Neural crest cell (in vitro differentiated cells): ENCODE measurements around the gene MYOZ2. TPM values are rescaled to one million over a fixed set of nuclear protein-coding genes. Genes with fewer than 3 reads are reported as not detected.

ENCODE experiments used
- DNase-seq: peaks from one replicate; pipeline ENCODE4 v3.0.0; 2021; ENCODE audit warnings: low read depth, mixed read lengths, low spot score
- H3K27ac Mint-ChIP-seq: one replicate; pipeline ENCODE4 v1.8.0; 2021; ENCODE audit warnings: mild to moderate bottlenecking, mixed read lengths; ENCODE audit not compliant: unreplicated experiment
- H3K27me3 Mint-ChIP-seq: 2 replicates; pipeline ENCODE4 v1.8.0; 2021; ENCODE audit warnings: low read depth, mild to moderate bottlenecking, mixed read lengths
- H3K36me3 Mint-ChIP-seq: 2 replicates; pipeline ENCODE4 v1.8.0; 2021; ENCODE audit warnings: low read depth, mild to moderate bottlenecking, mixed read lengths
- H3K4me1 Mint-ChIP-seq: 2 replicates; pipeline ENCODE4 v1.8.0; 2021; ENCODE audit warnings: mixed read lengths
- H3K4me3 Mint-ChIP-seq: one replicate; pipeline ENCODE4 v1.8.0; 2021; ENCODE audit warnings: mild to moderate bottlenecking, mixed read lengths
- H3K9me3 Mint-ChIP-seq: 2 replicates; pipeline ENCODE4 v1.8.0; 2021; ENCODE audit warnings: mixed read lengths
- CTCF ChIP-seq: fragments of 200-600 bp; sonication (generic); conservative IDR thresholded peaks from 2 replicates; pipeline ENCODE4 v1.5.0; 2021; ENCODE audit warnings: antibody characterized with exemption, mild to moderate bottlenecking
- total RNA-seq: library from RNA; stranded (reverse); gene quantifications from 2 replicates; pipeline ENCODE4 v1.2.1, GENCODE V29; 2021

The MYOZ2 gene
- total RNA-seq, 1 donor from 2014 or later = not detected

- H3K27me3 Mint-ChIP-seq = no peaks in the 10 kb centered on the region
- no peaks in the 10 kb centered on the region for H3K9me3 Mint-ChIP-seq
- peaks cover 5% of the 10 kb centered on the region for H3K4me1 Mint-ChIP-seq
- H3K4me3 Mint-ChIP-seq = no peak overlapping the region
- H3K27ac Mint-ChIP-seq = no peak overlapping the region
- no peaks in the 10 kb centered on the region for H3K36me3 Mint-ChIP-seq
- no peak for DNase-seq
- TF ChIP-seq CTCF = no peak
Observed at GRCh38 chr4:119128148-119128547, 7.5 kb upstream of the MYOZ2 start.

GRCh38 chr4:119130365-119131065 lies 5.1 kb upstream of the MYOZ2 start:
- no peak for DNase-seq
- Mint-ChIP-seq H3K4me1 (no peaks in the 10 kb centered on the region), H3K27me3 (no peaks in the 10 kb centered on the region), H3K9me3 (no peaks in the 10 kb centered on the region), H3K36me3 (no peaks in the 10 kb centered on the region), H3K4me3 (no peak overlapping the region), H3K27ac (no peak overlapping the region)
- no peak for TF ChIP-seq CTCF

- DNase-seq = no peak
- Mint-ChIP-seq H3K27ac (no peak overlapping the region), H3K4me1 (peaks cover 4% of the 10 kb centered on the region), H3K36me3 (no peaks in the 10 kb centered on the region), H3K9me3 (no peaks in the 10 kb centered on the region), H3K27me3 (no peaks in the 10 kb centered on the region), H3K4me3 (no peak overlapping the region)
- no peak for TF ChIP-seq CTCF
Observed at GRCh38 chr4:119131164-119131563, 4.5 kb upstream of the MYOZ2 start.

- H3K4me3 Mint-ChIP-seq = no peak overlapping the region
- H3K27me3 Mint-ChIP-seq = no peaks in the 10 kb centered on the region
- H3K4me1 Mint-ChIP-seq = peaks cover 10% of the 10 kb centered on the region
- H3K27ac Mint-ChIP-seq = no peak overlapping the region
- no peaks in the 10 kb centered on the region for H3K9me3 Mint-ChIP-seq
- no peak for TF ChIP-seq CTCF
- no peak for DNase-seq
- H3K36me3 Mint-ChIP-seq = no peaks in the 10 kb centered on the region
Observed at GRCh38 chr4:119132306-119132705, 3.3 kb upstream of the MYOZ2 start.

- Mint-ChIP-seq H3K4me1 (peaks cover 10% of the 10 kb centered on the region), H3K36me3 (no peaks in the 10 kb centered on the region), H3K4me3 (no peak overlapping the region), H3K27me3 (no peaks in the 10 kb centered on the region), H3K9me3 (no peaks in the 10 kb centered on the region), H3K27ac (no peak overlapping the region)
- no peak for DNase-seq
- TF ChIP-seq CTCF = no peak
Observed at GRCh38 chr4:119136546-119136945, 914 bp downstream of the MYOZ2 start.
